ENCODE results near the gene ARID3B.

GRCh38 chr15:74548241-74548640, 7.2 kb downstream of the ARID3B start:
- TF ChIP-seq POLR2AphosphoS5 (IDR thresholded peaks at IDR 0.05; ENCODE audit: borderline replicate concordance, low read depth, low read length) (no peak), EZH2 (IDR thresholded peaks at IDR 0.05) (no peak)

All from SK-N-MC (cell line).